Brain pericyte (primary cell): ENCODE measurements around the gene DEK.
"Not testable (repeated sequence)": the region's sequence is repeated elsewhere in the genome, so short reads cannot be mapped to it uniquely, and the experiment has no call there.

Source experiments
- DNase-seq: peaks from one replicate; pipeline ENCODE4 v3.0.0-alpha.2; 2012; ENCODE audit warnings: low read depth, low spot score

The DEK gene

DNA sequence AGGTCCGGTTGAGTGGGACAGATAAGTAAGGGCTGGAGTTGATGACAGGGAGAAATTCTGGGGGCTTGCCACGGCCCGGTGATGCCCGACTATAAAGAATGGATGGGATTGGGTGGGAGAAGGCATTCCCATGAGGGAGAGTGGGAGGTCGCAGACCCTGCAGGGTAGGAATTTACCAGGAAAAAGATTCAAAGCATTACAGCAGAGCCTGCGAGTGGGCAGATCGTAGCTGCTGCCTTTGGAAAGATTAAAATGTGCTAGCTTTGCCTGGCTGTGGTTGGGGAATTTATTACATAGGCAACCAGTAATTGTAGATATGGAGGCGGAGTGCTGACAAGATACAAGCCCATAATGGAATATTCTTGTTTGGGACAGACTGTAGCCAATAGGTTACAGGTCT lies 59.6 kb downstream of the DEK start:
- no peak for DNase-seq

DNA sequence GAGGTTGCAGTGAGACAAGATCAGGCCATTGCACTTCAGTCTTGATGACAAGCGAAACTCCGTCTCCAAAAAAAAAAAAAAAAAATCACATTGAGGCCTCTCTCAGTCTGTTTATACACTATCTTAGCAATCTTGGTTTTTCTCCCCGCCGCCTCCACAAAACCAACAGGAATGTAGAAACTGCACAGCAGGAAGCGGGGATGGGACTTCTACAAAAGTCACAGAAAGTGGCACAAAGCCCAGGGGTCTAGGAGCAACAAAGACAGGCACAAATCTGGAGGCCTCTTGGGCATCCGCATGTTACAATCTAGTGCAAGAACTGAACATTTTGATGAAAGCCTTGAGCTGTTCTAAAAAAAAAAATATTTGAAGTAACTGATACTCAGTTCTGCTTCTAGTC lies 60.5 kb downstream of the DEK start:
- no peak for DNase-seq

DNA sequence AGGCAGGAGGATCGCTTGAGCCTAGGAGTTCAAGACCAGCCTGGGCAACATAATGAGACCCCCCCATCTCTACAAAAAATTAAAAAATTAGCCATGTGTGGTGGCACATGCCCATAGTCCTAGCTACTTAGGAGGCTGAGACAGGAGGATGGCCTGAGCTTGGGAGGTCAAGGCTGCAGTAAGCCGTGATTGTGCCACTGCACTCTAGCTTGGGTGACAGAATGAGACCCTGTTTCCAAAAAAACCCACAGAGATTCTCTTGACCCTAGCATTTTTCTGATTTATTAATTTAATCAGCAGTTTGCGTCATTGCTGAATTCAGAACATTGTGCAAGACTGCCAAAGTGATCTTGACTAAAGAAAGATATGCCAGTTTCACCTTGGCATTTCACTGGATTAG lies 72.3 kb downstream of the DEK start:
- no peak for DNase-seq

DNA sequence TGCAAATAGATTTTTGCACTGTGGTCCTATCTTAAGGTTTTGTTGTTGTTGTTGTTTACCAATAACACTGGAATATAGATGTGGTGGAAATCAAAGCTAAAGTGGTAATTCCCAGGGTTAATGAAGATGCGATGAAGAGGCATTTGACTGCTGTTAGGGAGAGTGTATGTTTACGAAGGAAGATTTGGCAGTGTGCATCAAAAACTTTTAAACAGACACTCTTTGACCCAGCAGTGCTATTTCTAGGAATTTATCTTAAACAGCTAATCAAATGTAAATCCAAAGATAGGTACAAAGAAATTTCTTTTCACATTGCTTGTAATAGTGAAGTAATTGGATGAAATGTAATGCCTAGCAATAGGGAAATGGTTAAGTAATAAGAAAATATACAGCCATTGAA lies 75.1 kb downstream of the DEK start:
- no peak for DNase-seq

DNA sequence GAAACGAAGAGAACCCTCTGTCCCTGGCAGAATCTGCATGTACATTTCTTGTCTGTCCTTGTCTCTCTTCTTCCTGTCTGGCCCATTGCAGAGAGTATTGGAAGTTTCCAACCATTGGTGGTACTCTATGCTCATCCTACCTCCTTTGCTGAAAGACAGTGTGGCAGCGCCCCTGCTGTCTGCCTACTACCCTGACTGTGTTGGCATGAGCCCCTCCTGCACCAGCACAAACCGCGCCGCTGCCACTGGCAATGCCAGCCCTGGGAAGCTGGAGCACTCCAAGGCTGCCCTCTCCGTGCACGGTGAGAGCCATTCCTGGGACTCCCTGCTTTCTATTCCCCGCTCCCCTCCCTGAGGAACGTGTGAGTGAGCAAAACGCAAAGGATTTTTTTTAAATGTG lies 76.6 kb downstream of the DEK start:
- DNase-seq: no peak

DNA sequence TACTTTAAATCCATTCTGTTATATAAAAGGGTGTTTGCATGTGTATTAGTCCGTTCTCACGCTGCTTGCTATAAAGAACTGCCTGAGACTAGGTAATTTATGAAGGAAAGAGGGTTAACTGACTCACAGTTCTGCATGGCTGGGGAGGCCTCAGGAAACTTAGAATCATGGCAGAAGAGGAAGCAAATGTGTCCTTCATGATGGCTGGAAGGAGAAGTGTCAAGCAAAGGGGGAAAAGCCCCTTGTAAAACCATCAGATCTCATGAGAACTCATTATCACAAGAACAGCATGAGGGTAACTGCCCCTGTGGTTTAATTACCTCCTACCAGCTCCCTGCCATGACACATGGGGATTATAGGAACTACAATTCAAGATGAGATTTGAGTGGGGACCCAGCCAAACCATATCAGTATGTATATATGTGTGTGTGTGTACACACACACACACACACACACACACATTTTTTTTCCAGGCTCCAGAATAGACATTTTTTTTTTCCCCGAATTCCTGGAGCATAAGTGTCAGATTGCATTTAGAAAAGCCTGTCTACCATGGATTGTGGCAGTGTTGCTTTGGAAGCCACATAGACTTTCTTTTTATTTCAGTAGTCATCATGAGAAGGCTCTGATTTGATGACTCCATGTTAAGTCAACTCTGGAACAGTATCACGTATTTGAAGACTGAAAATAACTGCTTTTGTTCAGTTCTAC lies 77.6 kb downstream of the DEK start:
- DNase-seq: no peak

DNA sequence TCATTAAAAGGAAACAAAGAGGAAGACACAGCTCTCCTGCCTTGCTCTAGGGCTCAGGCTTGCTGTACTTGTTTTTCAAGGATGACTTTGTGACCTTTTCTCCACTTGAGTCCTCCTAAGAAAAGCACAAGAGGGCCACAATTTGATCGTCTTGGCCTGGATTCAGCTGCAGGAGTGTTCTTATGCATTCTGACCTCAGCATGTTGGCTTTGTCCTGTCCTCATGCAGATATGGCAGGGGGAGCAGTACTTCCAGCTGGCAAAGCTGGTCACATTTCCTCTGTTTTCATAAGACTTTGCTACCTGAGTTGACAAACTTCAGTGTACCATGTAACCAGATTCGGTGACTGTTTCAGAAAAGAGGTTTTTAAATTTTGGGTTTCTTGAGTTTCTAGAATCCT lies 78.3 kb downstream of the DEK start:
- DNase-seq: peak; percentile 73

DNA sequence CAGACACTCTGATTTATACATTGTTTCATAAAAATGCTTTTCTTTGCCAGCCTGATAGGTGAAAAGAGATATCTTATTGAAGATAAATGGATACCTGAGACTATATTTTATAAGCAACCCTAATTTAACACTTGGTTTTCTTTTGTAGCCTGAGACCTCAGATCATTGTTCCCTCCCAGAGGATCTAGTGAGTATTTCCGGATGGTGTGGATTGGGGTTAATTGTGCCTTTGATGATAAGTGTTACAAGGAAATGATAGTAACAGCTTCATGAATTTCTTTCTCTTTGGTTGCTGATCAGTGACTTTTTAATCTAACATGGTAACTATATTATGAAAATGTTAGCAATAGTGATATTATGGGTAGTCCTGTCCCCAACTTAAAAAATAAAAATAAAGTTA lies 78.7 kb downstream of the DEK start:
- no peak for DNase-seq

DNA sequence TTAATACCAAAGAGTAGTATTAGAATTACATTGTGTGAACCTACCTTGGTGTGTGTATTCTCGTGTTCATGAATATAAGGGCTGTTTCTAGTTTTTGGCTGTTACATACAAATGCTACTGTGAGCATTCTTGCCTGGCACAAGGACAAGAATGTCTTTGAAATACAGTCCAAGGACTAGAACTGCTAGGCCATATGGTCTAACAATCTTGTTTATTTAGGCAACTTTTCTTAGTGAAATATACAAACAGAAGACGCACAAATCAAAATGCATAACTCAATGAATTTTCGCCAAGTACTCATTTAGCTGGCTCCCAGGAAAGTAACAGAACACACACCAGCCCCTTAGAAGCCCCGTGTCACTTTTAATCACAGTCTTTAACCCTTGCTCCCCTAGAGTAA lies 80.6 kb downstream of the DEK start:
- DNase-seq: no peak

DNA sequence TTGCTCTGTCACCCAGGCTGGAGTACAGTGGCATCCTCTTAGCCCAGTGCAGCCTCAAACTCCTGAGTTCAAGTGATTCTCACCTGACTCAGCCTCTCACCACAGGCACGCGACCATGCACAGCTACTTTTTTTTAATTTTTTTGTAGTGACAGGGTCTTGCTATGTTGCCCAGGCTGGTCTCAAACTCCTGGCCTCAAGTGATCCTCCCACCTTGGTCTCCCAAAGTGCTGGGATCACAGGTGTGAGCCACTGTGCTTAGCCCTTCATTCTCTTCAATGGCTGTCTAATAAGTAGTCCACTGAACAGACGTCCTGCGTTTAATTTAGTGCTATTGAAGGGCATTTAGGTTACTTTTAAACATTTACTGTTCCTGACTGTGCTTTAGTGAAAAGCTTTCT lies 81.8 kb downstream of the DEK start:
- DNase-seq: no peak

DNA sequence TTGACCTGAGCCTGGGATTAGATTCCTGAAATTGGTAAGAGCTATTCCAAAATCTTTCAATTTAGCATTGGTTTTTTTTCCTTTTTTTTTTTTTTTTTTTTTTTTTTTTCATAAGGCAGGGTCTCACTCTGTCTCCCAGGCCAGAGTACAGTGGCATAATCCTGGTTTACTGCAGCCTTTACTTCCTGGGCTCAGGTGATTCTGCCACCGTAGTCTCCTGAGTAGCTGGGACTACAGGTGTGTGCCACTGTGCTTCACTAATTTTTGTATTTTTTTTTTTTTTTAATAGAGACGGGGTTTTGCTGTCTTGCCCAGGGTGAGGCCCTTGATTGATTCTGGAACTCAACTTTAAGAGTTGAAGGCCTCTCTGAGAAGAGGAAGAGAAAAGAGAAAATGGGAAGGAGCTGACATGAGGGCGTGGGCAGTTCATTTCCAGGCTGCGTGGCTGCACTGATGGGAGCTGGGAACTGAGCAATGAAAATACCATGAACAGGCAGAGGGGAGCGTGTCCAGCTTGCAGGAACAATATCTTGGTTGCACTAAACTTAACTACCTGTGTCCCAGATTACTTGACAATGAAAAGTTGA lies 84.5 kb downstream of the DEK start:
- no peak for DNase-seq

DNA sequence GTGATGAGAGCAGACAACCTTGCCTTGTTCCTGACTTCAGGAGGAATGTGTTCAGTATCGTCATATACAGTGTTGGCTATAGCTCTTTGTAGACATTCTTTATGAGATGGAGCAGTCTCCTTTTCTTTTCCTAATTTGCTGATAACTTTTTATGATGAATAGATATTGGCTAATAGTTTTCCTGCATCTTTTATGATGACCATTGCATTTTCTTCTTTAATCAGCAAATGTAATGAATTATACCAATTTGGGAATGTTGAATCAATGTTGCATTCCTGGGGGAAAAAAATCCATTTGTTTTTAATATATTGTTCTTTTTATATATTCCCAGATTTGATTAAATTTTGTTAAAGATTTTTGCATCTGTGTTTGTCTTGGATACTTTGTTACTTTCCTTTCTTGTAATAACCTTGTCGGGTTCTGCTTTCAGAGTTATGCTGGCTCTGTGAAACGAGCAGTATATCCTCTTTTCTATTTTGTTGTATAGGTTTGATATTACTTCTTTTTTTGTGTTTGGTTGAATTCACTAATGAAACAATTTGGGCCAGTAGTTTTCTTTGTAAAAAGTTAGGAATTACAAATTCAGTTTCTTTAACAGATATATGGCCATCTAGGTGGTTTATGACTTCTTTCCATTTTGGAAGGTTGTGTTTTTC lies 85.2 kb downstream of the DEK start:
- DNase-seq: no peak

DNA sequence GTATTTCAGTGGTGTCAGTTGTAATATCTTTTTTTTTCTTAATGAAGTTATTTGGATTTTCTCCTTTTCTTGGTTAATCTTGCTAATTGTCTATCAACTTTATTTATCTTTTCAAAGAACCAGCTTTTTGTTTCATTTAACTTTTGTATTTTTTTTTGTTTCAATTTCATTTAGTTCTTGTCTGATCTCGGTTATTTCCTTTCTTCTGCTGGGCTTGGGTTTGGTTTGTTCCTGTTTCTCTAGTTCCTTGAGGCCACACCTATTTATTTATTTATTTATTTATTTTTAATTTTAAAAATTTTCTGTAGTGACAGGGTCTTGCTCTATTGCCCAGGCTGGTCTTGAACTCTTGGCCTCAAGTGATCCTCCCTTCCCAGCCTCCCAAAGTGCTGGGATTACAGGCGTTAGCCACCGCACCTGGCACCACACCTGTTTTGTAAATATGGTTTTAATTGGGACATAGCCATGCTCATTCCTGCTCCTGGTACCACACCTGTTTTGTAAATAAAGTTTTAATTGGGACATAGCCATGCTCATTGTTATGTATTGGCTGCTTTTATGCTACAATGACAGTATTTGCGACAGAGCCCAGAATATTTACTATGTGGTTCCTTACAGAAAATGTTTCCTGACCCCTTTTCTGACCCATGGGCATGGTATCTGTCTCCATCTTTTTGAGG lies 86.9 kb downstream of the DEK start:
- DNase-seq: no peak

DNA sequence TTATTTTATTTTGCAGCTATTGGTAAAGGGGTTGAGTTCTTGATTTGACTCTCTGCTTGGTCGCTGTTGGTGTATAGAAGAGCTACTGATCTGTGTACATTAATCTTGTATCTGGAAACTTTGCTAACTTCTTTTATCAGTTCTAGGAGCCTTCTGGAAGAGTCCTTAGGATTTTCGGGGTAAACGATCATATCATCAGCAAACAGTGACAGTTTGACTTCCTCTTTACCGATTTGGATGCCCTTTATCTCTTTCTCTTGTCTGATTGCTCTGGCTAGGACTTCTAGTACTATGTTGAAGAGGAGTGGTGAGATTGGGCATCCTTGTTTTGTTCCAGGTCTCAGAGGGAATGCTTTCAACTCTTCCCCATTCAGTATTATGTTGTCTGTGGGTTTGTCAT lies 88.1 kb downstream of the DEK start:
- DNase-seq: not testable (repeated sequence)
